HepG2 (cell line): ENCODE results near the gene IER2. TPM values are rescaled to one million over a fixed set of nuclear protein-coding genes. Genes with fewer than 3 reads are reported as not detected.

ENCODE experiments used
- GATA4 ChIP-seq: sonication (generic); IDR thresholded peaks from 2 replicates; pipeline ENCODE4 v1.6.1; 2016; ENCODE audit warnings: antibody characterized with exemption, low read depth, borderline replicate concordance
- MBD4 ChIP-seq: IDR thresholded peaks from 2 replicates; pipeline ENCODE4 v1.6.1; 2012; ENCODE audit warnings: low read length, inconsistent platforms, borderline replicate concordance
- PITX1 ChIP-seq: sonication (generic); formaldehyde crosslinking; IDR thresholded peaks from 2 replicates; pipeline ENCODE4 v1.5.1; 2020; ENCODE audit warnings: mild to moderate bottlenecking, missing genetic modification reagents
- RFX1 ChIP-seq: fragments of 450-650 bp; IDR thresholded peaks from 2 replicates; pipeline ENCODE4 v1.6.1; 2017
- RFX3 ChIP-seq: IDR thresholded peaks from 2 replicates; pipeline ENCODE4 v1.6.1; 2016; ENCODE audit warnings: missing biosample characterization, missing genetic modification reagents
- SKIL ChIP-seq: sonication (generic); formaldehyde crosslinking; IDR thresholded peaks from 2 replicates; pipeline ENCODE4 v1.8.0; 2022; ENCODE audit warnings: missing genetic modification reagents, mild to moderate bottlenecking, moderate library complexity, borderline replicate concordance
- TFDP1 ChIP-seq: IDR thresholded peaks from 2 replicates; pipeline ENCODE4 v1.6.1; 2016; ENCODE audit warnings: missing compliant biosample characterization, missing genetic modification reagents, borderline replicate concordance
- ZBTB40 ChIP-seq, 2 experiments: fragments of 450-650 bp in 1 of 2; sonication (generic) in 1 of 2; formaldehyde crosslinking in 1 of 2; IDR thresholded peaks; 2 replicates each; pipeline versions ENCODE4 v1.6.1 to v1.8.0; 2016 to 2022; ENCODE audit warnings: antibody characterized with exemption in 1 of 2, mild to moderate bottlenecking in 1 of 2, missing genetic modification reagents in 1 of 2
- ZFP37 ChIP-seq: sonication (generic); formaldehyde crosslinking; IDR thresholded peaks from 2 replicates; pipeline ENCODE4 v1.4.0; 2020; ENCODE audit warnings: missing genetic modification reagents, borderline replicate concordance
- ZNF343 ChIP-seq: sonication (generic); formaldehyde crosslinking; IDR thresholded peaks from 2 replicates; pipeline ENCODE4 v1.4.0; 2020; ENCODE audit warnings: mild to moderate bottlenecking, missing genetic modification reagents
- ZNF704 ChIP-seq: sonication (generic); formaldehyde crosslinking; IDR thresholded peaks from 2 replicates; pipeline ENCODE4 v1.8.1; 2023; ENCODE audit warnings: mild to moderate bottlenecking, inconsistent platforms, moderate library complexity, missing genetic modification reagents, borderline replicate concordance
- polyA plus RNA-seq, 8 experiments: library from polyadenylated mRNA; depleted of rRNA in 3 of 8; stranded (reverse) in 7 of 8; unstranded in 1 of 8; fragments of >200 nt; fragmentation: Illumina TruSeq in 4 of 8; extraction: Trizol in 4 of 8; gene quantifications; 2 replicates each; pipeline versions ENCODE4 v1.2.1 to v1.2.3, GENCODE V29; 2011 to 2016; ENCODE audit warnings: low read depth in 4 of 8, missing spikeins in 1 of 8, mixed read lengths in 1 of 8; ENCODE audit not compliant: insufficient read depth in 1 of 8
- total RNA-seq, 5 experiments: library from RNA; depleted of rRNA; stranded (reverse); fragments of >200 nt; fragmentation: Illumina TruSeq; extraction: Trizol; gene quantifications; 2 replicates each; pipeline ENCODE4 v1.2.3, GENCODE V29; 2016; ENCODE audit warnings: low read depth in 1 of 5

Gene IER2
- total and polyA plus RNA-seq, 2 of the 13 experiments (the other 11 are each of a cell fraction or from before 2014, with no cell fraction given), result 10.1 to 14.3 TPM

GRCh38 chr19:13162724-13163608 is 12.8 kb downstream of the IER2 start (continued):
- TF ChIP-seq ZNF704 (peak; percentile 59; the same call in 1 of the 2 replicates), PITX1 (CRISPR knock-in tag) (no peak; the same call in 1 of the 2 replicates), RFX3 (CRISPR knock-in tag) (peak; percentile 30; the same call in 1 of the 2 replicates), TFDP1 (CRISPR knock-in tag) (peak; percentile 89; the same call in 1 of the 2 replicates), RFX1 (no peak; the same call in 1 of the 2 replicates), ZFP37 (CRISPR knock-in tag) (no peak), SKIL (CRISPR knock-in tag) (no peak), GATA4 (no peak), MBD4 (no peak), ZNF343 (CRISPR knock-in tag) (0 out of 2 replicates have a peak, but pooled peaks have one; percentile 27), ZBTB40 (IDR thresholded peaks at IDR 0.05) (no peak), ZBTB40 (CRISPR knock-in tag; IDR thresholded peaks at IDR 0.05) (no peak; the same call in 1 of the 2 replicates)
